ENCODE measurements around the gene AZU1. TPM values are rescaled to one million over a fixed set of nuclear protein-coding genes. Genes with fewer than 3 reads are reported as not detected.
"Not testable (repeated sequence)": the region's sequence is repeated elsewhere in the genome, so short reads cannot be mapped to it uniquely, and the experiment has no call there.

The AZU1 gene
- total RNA-seq, 1 donor from 2014 or later: not detected

DNA sequence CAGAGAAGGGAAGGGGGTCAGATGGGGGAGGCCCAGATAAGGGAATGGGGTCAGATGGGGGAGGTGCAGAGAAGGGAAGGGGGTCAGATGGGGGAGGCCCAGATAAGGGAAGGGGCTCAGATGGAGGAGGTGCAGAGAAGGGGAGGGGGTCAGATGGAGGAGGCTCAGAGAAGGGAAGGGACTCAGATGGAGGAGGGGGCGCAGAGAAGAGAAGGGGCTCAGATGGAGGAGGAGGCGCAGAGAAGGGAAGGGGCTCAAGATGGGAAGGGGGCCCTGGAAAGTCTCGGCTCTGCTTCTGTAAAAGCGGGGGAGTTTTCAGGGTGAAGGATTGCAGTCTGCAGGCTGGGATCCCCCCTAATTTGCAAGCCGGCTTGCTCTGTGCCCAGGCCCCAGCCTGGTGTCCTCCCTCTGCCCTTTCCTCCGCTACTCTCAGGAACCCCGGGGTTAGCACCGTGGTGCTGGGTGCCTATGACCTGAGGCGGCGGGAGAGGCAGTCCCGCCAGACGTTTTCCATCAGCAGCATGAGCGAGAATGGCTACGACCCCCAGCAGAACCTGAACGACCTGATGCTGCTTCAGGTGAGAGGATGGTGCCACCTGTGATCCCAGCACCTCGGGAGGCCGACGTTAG is 1.6 kb downstream of the AZU1 start:
- no peak for DNase-seq (ENCODE audit: low spot score)

DNA sequence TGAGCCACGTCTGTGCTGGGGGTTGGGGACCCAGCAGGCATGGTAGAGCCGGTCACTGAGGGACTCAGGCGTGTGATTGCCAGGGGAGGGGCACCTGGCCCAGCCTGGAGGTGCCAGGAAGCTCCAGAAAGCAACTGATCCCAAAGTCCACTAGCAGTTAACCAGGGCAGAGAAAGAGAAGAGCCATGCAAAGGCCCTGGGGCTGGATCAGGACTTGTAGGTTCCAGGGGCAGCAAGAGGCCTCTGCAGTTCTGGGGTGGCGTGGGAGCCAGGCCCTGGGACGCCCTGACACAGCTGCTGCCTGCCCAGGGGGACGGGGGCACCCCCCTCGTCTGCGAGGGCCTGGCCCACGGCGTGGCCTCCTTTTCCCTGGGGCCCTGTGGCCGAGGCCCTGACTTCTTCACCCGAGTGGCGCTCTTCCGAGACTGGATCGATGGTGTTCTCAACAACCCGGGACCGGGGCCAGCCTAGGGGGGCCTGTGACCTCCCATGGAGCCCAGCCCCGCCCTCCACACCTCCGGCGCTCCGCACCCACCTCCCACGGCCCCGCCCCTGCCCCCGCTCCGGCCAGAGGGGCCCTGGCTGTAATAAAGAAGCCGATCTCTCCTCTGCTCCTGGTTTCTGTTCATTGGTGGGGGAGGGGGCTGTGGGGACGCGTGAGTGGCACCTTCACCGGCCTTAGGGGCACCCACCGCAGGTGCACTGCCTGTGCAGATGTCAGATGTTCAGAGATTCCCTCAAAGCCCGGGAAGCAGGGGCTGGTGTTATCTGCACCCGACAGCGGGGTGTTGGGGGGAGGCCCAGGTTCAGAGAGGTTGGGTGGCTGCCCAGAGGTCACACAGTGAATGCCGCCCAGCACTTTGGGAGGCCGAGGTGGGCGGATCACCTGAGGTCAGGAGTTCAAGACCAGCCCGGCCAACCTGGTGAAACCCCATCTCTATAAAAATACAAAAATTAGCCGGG is 4.1 kb downstream of the AZU1 start:
- DNase-seq (ENCODE audit: low spot score): no peak

DNA sequence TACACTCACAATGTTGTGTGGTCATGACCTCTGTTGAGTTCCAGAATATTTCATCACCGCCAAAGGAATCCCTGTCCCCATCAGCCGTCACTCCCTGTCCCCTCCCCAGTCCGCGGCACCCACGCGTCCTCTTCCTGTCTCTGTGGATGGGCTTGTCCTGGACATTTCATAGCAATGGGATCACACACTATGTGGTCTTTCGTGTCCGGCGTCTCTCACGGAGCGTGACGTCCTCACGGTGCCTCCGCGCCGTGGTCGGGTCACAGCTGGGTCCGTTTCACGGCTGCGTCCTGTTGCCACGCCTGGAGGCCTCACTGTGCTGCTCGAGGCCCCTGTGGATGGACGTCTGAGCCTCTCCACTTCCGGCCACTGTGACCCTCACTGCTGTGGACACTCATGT is 6.6 kb downstream of the AZU1 start:
- DNase-seq (ENCODE audit: low spot score): no peak

DNA sequence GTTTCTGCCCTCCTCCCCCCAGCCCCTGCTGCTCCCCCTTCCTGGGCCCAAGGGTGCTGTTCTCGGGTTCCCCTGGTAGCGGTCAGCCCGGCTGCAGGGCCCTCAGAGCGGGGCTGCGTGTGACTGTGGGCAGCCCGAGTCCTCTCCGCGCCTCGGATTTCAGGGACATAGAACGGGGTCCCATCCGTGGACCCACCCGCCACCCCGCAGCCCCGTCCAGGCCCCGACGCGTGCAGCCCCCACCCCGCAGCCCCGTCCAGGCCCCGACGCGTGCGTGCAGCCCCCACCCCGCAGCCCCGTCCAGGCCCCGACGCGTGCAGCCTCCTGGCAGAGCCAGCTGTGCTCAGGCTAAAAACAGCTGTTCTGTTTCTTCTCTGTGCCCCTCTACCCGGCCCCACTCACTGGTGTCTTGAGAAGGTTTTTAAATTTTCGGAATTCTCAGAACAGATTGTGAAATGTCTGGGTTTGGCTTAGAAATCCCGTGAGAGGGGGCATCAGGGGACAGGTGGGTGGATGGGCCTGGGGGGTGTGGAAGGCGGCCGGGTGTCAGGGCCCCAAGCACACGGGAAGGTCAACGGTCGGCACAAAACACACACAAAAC is 7.7 kb downstream of the AZU1 start:
- no peak for DNase-seq (ENCODE audit: low spot score)

DNA sequence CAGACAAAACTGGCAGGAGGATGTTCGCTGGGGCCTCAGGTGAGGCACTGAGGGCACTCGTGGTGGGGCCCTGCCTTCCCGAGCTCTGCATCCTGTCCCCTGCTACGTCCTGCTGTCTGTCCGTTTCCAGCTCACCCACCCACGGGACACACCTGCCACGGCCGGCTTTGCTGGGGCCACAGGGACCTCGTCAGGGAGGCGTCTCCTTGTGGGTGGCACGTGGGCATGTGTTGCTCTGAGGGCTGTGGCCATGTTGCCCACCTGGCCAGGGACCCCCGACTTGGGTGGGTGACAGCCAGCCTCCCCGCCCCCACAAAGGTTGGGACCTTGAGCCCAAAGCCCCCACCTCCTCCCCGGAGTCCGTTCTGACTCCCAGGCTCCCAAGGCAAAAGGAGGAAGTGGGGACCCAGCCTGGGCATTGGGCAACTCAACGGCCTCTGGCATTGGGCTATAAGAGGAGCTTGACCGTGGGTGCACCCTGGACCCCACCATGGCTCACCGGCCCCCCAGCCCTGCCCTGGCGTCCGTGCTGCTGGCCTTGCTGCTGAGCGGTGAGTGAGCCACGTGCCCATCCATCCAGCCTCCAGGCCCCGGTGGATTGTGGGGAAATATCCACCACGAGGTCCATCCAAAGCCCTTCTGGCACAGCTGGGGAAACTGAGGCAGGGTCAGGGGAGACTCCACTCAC is 13.0 kb downstream of the AZU1 start, which contains the start of gene PRTN3:
Gene PRTN3 (plus strand): TSS at position 481 of the 688 bp plus-strand sequence. CDS start 10 bp downstream, at position 491.
- no peak for DNase-seq (ENCODE audit: low spot score)

DNA sequence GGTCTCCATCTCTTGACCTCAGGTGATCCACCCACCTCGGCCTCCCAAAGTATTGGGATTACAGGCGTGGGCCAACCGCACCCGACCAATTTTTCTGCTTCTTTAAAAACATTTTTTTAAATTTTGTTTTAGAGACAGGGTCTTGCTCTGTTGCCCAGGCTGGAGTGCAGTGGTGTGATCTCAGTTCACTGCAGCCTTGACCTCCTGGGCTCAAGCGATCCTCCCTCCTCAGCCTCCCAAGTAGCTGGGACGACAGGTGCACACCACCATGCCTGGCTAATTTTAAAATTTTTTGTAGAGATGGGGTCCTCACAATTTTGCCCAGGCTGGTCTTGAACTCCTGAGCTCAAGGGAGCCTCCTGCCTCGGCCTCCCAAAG is 15.2 kb downstream of the AZU1 start:
- not testable (repeated sequence) for DNase-seq (ENCODE audit: low spot score)

DNA sequence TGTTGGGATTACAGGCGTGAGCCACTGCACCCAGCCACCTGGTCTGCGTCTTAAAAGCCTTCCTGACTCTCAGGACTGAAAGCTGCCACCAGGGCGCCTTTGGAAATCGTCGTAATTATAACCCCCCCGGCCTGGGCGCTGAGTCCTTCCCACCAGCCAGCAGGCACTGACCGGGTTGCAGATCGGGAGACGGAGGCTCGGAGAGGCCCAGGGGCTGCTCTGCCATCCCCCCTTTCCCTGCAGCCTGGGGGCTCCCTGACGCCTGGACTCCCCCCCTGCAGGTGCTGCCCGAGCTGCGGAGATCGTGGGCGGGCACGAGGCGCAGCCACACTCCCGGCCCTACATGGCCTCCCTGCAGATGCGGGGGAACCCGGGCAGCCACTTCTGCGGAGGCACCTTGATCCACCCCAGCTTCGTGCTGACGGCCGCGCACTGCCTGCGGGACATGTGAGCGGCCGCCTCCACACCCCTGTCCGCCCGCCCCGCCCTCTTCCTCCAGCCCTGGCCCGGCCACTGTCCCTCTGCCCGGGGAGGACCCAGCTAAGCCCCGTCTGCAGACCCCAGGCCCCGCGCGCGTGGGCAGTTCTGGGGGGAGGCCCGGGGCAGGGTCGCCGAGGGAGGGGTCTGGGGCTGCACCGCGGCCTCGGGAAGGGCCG is 15.7 kb downstream of the AZU1 start:
- no peak for DNase-seq (ENCODE audit: low spot score)

DNA sequence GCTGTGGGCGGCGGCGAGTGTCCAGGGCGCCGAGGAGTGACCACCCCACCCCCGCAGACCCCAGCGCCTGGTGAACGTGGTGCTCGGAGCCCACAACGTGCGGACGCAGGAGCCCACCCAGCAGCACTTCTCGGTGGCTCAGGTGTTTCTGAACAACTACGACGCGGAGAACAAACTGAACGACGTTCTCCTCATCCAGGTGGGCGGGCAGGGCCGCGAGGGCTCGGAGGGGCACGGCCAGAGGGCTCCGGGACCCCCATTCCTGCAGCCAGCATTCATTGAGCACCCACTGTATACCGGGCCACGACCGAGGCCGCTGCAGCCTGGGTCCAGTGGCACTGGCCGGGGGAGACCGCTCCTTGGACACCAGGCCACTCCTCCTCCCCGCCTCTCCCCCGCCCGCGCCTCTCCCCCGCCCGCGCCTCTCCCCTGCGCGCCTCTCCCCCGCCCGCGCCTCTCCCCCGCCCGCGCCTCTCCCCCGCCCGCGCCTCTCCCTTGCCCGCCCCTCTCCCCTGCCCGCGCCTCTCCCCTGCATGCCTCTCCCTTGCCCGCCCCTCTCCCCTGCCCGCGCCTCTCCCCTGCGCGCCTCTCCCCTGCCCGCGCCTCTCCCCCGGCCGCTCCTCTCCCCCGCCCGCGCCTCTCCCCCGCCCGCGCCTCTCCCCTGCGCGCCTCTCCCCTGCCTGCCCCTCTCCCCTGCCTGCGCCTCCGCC is 16.4 kb downstream of the AZU1 start:
- DNase-seq (ENCODE audit: low spot score): no peak

DNA sequence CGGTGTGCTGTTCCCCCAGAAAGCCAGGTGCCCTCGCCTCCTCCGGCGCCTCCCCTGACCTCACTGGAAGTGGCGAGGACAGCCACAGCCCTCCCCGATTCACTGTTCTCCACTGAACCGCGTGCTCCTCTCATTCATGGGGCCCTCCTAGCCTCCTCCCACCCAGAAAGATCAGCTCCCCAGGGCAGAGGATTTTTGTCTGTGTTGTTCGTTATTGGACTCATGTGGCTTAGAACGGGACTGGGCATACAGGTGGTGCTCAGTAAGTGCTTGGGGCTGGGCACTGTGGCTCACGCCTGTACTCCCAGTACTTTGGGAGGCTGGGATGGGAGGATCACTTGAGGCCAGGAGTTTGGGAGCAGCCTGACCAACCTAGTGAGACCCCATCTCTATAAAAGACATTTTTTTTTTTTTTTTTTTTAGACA is 16.9 kb downstream of the AZU1 start:
- no peak for DNase-seq (ENCODE audit: low spot score)

DNA sequence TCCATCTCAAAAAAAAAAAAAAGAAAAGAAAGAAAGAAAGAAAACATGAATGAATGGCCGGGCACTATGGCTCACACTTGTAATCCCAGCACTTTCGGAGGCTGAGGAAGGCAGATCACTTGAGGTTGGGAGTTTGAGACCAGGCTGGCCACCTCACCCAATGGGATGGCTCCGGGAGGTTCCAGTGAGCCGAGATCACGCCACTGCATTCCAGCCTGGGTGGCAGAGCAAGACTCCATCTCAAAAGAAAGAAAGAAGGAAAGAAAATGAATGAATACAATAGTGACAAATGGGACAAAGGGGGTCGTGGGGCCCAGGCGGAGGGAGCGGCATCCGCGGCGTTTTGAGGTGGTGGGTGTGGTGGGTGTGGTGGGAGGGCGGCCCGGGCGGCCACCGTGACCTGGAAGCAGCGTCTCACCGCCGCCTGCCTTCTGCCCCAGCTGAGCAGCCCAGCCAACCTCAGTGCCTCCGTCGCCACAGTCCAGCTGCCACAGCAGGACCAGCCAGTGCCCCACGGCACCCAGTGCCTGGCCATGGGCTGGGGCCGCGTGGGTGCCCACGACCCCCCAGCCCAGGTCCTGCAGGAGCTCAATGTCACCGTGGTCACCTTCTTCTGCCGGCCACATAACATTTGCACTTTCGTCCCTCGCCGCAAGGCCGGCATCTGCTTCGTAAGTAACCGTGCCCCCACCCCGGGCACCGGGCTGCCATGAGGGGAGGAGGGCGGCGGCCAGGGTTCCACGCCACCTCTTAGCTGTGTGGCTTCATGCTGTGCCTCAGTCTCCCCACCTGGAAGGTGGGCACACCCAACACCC is 18.3 kb downstream of the AZU1 start:
- no peak for DNase-seq (ENCODE audit: low spot score)

DNA sequence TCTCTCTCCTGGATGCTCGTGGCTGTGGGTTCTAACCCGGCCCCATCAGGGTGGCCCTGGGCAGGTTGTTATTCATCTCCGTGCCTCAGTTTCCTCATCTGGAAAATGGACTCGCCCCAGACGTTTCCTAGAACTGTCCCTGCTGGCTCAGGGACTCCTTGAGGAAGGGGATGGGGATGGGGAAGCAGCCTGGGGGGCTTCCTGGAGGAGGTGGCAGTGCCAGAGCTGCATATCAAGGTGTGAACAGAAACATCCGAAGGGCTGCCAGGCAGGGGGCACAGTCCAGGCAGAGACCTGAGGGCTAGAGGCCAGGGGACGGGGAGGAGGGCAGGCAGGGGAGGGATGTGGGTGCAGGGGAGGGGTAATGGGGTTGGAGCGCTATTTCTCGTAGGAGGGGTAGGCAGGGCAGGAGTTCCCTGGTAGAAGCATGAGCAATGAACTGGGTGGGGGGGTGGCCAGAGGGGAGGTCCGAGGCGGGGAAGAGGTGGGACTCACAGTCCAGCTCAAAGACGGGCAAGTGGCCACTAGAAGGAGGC is 20.8 kb downstream of the AZU1 start:
- no peak for DNase-seq (ENCODE audit: low spot score)

DNA sequence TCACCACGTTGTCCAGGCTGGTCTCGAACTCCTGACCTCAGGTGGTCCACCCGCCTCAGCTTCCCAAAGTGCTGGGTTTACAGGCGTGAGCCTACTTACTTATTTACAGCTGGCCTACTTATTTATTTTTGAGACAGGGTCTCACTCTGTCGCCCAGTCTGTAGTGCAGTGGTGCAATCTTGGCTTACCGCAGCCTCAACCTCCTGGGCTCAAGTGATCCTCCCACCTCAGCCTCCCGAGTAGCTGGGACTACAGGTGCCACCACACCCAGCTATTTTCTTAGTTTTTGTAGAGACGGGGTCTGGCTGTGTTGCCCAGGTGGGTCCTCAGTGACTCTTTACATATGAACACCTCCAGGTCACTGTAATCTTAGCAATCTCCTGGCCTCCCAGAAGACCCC is 21.6 kb downstream of the AZU1 start:
- not testable (repeated sequence) for DNase-seq (ENCODE audit: low spot score)

DNA sequence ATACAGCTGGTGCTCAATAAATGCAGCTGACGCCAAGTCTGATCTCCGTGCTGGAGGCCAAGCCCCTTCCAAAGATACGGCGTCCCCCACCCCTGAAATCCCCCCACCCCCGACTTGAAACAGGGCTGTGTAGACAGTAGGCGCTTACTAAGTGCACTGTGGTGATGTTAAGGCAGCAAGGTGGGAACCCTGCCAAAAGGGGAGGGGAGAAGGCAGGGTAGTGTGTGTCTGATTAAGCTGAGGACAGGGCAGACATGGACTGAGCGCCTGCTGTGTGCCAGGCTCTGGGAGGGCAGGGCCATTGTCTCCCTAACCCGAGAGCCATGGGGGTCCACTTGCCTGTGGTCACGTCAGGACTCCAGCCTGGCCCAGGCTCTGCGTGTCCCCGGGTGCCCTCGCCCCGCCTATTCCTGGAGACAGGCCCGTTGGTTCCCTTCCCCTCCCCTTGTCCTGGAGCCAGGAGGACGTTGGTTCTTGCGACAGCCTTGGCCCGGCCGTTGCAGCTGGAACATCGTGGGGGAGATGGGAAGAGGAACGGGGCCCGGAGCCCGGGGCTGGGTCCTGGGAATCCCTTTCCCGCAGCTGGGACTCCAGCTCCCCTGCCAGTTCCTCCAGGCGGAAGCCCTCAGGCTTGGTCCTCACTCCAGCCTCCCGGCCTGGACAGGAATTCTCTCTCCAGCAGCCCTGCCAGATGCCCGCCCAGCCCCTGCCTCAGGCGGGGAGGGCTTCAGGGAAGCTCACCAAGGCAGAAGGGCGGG is 22.8 kb downstream of the AZU1 start:
- DNase-seq (ENCODE audit: low spot score): peak; percentile 91

DNA sequence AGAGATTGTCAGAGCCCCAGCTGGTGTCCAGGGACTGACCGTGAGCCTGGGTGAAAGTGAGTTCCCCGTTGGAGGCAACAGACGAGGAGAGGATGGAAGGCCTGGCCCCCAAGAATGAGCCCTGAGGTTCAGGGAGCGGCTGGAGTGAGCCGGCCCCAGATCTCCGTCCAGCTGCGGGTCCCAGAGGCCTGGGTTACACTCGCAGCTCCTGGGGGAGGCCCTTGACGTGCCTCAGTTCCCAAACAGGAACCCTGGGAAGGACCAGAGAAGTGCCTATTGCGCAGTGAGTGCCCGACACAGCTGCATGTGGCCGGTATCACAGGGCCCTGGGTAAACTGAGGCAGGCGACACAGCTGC is 23.3 kb downstream of the AZU1 start:
- DNase-seq (ENCODE audit: low spot score): no peak

DNA sequence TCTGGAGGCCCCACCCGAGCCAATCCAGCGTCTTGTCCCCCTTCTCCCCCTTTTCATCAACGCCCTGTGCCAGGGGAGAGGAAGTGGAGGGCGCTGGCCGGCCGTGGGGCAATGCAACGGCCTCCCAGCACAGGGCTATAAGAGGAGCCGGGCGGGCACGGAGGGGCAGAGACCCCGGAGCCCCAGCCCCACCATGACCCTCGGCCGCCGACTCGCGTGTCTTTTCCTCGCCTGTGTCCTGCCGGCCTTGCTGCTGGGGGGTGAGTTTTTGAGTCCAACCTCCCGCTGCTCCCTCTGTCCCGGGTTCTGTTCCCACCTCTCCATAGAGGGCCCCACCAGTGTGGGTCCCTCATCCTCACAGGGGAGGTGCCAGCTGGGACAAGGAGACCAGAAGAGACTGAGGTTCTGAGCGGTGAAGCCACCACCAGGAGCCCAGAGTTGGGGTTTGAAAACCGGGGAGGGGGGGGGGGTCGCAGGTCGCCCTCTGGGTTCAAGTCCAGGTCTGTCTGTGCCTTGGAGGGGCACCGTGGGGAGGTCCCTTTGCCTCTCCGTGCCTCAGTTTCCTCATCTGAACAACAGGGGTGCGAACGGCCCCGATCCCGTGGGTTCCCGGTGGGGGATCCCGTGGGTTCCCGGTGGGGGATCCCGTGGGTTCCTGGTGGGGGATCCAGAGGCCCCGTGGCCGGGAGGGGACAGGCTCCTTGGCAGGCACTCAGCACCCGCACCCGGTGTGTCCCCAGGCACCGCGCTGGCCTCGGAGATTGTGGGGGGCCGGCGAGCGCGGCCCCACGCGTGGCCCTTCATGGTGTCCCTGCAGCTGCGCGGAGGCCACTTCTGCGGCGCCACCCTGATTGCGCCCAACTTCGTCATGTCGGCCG is 24.7 kb downstream of the AZU1 start, which contains the start of gene ELANE:
Gene ELANE (plus strand): TSS at position 168 of the 878 bp plus-strand sequence. CDS start 26 bp downstream, at position 194.
- no peak for DNase-seq (ENCODE audit: low spot score)

DNA sequence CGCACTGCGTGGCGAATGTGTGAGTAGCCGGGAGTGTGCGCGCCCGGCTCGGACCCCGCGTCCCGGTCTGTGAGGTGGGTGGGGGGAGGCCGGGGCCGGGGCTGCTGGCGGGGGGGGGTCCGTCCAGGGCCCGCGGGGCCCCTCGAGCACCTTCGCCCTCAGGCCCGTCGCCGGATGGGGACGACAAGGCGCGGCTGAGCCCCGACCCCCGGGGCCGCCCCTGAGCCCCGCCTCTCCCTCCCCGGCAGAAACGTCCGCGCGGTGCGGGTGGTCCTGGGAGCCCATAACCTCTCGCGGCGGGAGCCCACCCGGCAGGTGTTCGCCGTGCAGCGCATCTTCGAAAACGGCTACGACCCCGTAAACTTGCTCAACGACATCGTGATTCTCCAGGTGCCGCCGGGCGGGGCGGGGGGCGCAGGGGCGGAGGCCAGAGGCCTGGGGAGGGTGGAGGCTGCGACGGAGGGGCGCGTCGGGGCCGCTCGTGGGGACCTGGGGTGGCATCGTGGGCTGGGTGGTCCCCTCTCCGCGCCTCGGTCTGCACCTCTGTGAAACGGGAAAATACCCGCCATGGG is 25.5 kb downstream of the AZU1 start:
- no peak for DNase-seq (ENCODE audit: low spot score)

DNA sequence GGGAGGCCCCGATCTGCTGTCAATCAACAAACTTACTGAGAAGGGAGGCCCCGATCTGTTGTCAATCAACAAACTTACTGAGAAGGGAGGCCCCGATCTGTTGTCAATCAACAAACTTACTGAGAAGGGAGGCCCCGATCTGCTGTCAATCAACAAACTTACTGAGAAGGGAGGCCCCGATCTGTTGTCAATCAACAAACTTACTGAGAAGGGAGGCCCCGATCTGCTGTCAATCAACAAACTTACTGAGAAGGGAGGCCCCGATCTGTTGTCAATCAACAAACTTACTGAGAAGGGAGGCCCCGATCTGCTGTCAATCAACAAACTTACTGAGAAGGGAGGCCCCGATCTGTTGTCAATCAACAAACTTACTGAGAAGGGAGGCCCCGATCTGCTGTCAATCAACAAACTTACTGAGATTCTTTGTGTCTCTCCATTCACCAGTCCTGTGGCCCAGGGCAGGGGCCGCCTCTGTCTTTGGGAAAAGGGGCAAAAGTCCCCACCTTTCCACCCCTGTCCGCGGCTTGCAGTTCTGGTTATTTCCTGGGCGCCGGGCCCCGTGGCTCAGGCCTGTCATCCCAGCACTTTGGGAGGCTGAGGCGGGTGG is 26.1 kb downstream of the AZU1 start:
- DNase-seq (ENCODE audit: low spot score): not testable (repeated sequence)

Measured in ureter (tissue), 1 donor.